ENCODE data around the gene SH3RF3. TPM values are rescaled to one million over a fixed set of nuclear protein-coding genes. Genes with fewer than 3 reads are reported as not detected.

Gene SH3RF3
- total and polyA plus RNA-seq, 9 of the 15 experiments (the other 6 are each of a cell fraction or from before 2014, with no cell fraction given), result 0.02 TPM; not detected in 8

DNA sequence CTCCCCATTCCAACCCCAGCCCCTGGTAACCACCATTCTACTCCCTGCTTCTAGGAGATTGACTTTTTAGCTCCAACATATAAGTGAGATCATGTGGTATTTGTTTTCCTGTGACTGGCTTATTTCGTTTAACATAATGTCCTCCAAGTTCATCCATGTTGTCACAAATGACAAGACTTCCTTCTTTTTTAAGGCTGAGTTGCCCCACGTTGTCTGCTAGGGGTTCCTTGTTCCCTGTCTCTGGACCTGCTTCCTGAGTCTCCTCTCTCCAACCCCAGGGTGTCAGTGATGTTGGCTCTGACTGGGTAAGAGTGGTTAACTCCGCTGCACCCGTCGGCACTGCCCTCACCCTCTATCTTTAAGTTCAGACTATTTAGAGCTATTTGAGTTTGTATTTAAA, 175.2 kb downstream of the SH3RF3 start:
- H4K20me1 ChIP-seq (replicated peaks; ENCODE audit: control insufficient read depth, insufficient read depth, low read length), result no peaks in the 10 kb centered on the region
- H3K4me2 ChIP-seq (ENCODE audit: insufficient read depth, low read length), result no peak overlapping the region
- DNase-seq (ENCODE audit: extremely low read depth in 1 of 4, low spot score in 3 of 4), result no peak
- WGBS (ENCODE audit: insufficient coverage, low coverage, missing lambda C conversion rate), result 0% methylated on average over 5 of the region's 5 CpGs
- ChIA-PET CTCF (ENCODE audit: low intra/inter-chr PET ratio) (no interaction called here), POLR2A (interaction anchor here (0.8 kb wide), 1 partner anchor 40 kb away, joined by 3 read pairs; no protein-coding TSS in a partner anchor)
- no peak overlapping the region for H2AFZ ChIP-seq (ENCODE audit: low read depth, low read length)
- no peaks in the 10 kb centered on the region for H3K36me3 ChIP-seq (ENCODE audit: control insufficient read depth, insufficient read depth, low read length)
- H3K4me3 ChIP-seq, result no peak overlapping the region
- H3K9me3 ChIP-seq (replicated peaks; ENCODE audit: control insufficient read depth, insufficient read depth, low read depth, low read length), result no peaks in the 10 kb centered on the region
- no peak for FAIRE-seq
- intact Hi-C loops (cut with micrococcal nuclease), result no loop called here
- H3K27me3 ChIP-seq (ENCODE audit: control insufficient read depth in 2 of 2, insufficient read depth in 2 of 2, low read length in 2 of 2), result peaks cover 11 to 47% of the 10 kb centered on the region in 2 experiments; a peak in 3 of 5 replicates
- BruUV-seq (replicated peaks), result no TSS peak
- H3K27ac ChIP-seq (ENCODE audit: extremely low read depth, low read depth, low read length), result no peak overlapping the region
- H3K79me2 ChIP-seq (ENCODE audit: control insufficient read depth, insufficient read depth, low read length), result no peaks in the 10 kb centered on the region
- ATAC-seq, result no peak
- H3K9me1 ChIP-seq (ENCODE audit: control insufficient read depth, insufficient read depth, low read length), result no peaks in the 10 kb centered on the region
- in situ Hi-C loops (cut with MboI), result no loop called here
- H3K4me1 ChIP-seq (replicated peaks in 1 of 2; ENCODE audit: control insufficient read depth in 2 of 2, insufficient read depth in 2 of 2, low read length in 2 of 2), result no peaks in the 10 kb centered on the region
- no peak overlapping the region for H3K9ac ChIP-seq (ENCODE audit: insufficient read depth in 1 of 2, low read depth in 2 of 2, low read length in 2 of 2)
- TF ChIP-seq CTBP1 (IDR thresholded peaks at IDR 0.05; ENCODE audit: borderline replicate concordance), result no peak
- no peak for TF ChIP-seq HSF4 (CRISPR knock-in tag; IDR thresholded peaks at IDR 0.05; ENCODE audit: borderline replicate concordance)
- TF ChIP-seq NR3C1 (CRISPR knock-in tag; IDR thresholded peaks at IDR 0.05), result no peak
- TF ChIP-seq, protein P1, sequence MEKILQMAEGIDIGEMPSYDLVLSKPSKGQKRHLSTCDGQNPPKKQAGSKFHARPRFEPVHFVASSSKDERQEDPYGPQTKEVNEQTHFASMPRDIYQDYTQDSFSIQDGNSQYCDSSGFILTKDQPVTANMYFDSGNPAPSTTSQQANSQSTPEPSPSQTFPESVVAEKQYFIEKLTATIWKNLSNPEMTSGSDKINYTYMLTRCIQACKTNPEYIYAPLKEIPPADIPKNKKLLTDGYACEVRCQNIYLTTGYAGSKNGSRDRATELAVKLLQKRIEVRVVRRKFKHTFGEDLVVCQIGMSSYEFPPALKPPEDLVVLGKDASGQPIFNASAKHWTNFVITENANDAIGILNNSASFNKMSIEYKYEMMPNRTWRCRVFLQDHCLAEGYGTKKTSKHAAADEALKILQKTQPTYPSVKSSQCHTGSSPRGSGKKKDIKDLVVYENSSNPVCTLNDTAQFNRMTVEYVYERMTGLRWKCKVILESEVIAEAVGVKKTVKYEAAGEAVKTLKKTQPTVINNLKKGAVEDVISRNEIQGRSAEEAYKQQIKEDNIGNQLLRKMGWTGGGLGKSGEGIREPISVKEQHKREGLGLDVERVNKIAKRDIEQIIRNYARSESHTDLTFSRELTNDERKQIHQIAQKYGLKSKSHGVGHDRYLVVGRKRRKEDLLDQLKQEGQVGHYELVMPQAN (IDR thresholded peaks at IDR 0.05; ENCODE audit: borderline replicate concordance), result no peak
- TF ChIP-seq, protein P2, sequence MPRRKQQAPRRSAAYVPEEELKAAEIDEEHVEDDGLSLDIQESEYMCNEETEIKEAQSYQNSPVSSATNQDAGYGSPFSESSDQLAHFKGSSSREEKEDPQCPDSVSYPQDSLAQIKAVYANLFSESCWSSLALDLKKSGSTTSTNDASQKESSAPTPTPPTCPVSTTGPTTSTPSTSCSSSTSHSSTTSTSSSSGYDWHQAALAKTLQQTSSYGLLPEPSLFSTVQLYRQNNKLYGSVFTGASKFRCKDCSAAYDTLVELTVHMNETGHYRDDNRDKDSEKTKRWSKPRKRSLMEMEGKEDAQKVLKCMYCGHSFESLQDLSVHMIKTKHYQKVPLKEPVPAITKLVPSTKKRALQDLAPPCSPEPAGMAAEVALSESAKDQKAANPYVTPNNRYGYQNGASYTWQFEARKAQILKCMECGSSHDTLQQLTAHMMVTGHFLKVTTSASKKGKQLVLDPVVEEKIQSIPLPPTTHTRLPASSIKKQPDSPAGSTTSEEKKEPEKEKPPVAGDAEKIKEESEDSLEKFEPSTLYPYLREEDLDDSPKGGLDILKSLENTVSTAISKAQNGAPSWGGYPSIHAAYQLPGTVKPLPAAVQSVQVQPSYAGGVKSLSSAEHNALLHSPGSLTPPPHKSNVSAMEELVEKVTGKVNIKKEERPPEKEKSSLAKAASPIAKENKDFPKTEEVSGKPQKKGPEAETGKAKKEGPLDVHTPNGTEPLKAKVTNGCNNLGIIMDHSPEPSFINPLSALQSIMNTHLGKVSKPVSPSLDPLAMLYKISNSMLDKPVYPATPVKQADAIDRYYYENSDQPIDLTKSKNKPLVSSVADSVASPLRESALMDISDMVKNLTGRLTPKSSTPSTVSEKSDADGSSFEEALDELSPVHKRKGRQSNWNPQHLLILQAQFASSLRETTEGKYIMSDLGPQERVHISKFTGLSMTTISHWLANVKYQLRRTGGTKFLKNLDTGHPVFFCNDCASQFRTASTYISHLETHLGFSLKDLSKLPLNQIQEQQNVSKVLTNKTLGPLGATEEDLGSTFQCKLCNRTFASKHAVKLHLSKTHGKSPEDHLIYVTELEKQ (CRISPR knock-in tag; IDR thresholded peaks at IDR 0.05), result no peak
- TF ChIP-seq, protein P3, sequence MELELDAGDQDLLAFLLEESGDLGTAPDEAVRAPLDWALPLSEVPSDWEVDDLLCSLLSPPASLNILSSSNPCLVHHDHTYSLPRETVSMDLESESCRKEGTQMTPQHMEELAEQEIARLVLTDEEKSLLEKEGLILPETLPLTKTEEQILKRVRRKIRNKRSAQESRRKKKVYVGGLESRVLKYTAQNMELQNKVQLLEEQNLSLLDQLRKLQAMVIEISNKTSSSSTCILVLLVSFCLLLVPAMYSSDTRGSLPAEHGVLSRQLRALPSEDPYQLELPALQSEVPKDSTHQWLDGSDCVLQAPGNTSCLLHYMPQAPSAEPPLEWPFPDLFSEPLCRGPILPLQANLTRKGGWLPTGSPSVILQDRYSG (tag; conservative IDR thresholded peaks at IDR 0.05; ENCODE audit: low read depth), result no peak
- TF ChIP-seq, protein P4, sequence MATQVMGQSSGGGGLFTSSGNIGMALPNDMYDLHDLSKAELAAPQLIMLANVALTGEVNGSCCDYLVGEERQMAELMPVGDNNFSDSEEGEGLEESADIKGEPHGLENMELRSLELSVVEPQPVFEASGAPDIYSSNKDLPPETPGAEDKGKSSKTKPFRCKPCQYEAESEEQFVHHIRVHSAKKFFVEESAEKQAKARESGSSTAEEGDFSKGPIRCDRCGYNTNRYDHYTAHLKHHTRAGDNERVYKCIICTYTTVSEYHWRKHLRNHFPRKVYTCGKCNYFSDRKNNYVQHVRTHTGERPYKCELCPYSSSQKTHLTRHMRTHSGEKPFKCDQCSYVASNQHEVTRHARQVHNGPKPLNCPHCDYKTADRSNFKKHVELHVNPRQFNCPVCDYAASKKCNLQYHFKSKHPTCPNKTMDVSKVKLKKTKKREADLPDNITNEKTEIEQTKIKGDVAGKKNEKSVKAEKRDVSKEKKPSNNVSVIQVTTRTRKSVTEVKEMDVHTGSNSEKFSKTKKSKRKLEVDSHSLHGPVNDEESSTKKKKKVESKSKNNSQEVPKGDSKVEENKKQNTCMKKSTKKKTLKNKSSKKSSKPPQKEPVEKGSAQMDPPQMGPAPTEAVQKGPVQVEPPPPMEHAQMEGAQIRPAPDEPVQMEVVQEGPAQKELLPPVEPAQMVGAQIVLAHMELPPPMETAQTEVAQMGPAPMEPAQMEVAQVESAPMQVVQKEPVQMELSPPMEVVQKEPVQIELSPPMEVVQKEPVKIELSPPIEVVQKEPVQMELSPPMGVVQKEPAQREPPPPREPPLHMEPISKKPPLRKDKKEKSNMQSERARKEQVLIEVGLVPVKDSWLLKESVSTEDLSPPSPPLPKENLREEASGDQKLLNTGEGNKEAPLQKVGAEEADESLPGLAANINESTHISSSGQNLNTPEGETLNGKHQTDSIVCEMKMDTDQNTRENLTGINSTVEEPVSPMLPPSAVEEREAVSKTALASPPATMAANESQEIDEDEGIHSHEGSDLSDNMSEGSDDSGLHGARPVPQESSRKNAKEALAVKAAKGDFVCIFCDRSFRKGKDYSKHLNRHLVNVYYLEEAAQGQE (IDR thresholded peaks at IDR 0.05; ENCODE audit: borderline replicate concordance), result no peak
- TF ChIP-seq, protein P4 (CRISPR knock-in tag; IDR thresholded peaks at IDR 0.05; ENCODE audit: low read depth), result no peak
